Activated T-cell treated with anti-CD3 and anti-CD28 coated beads, Interleukin-2, amount 50 U/mL, for 24 hours (primary cell): Measurements from ENCODE around the gene RAB23.
"Not testable (repeated sequence)": the region's sequence is repeated elsewhere in the genome, so short reads cannot be mapped to it uniquely, and the experiment has no call there.

ENCODE experiments used
- DNase-seq: peaks from one replicate; pipeline ENCODE4 v3.0.0-alpha.2; 2020
- H3K27ac Mint-ChIP-seq: 2 replicates; pipeline ENCODE4 v1.8.0; 2020; ENCODE audit warnings: mild to moderate bottlenecking, mixed read lengths
- H3K27me3 Mint-ChIP-seq: 2 replicates; pipeline ENCODE4 v1.8.0; 2020; ENCODE audit warnings: mixed read lengths
- H3K36me3 Mint-ChIP-seq: 2 replicates; pipeline ENCODE4 v1.8.0; 2020; ENCODE audit warnings: low read depth, mixed read lengths
- H3K4me1 Mint-ChIP-seq: 2 replicates; pipeline ENCODE4 v1.8.0; 2020; ENCODE audit warnings: low read depth, mixed read lengths
- H3K4me3 Mint-ChIP-seq: 2 replicates; pipeline ENCODE4 v1.8.0; 2020; ENCODE audit warnings: mild to moderate bottlenecking, moderate library complexity, mixed read lengths
- H3K9me3 Mint-ChIP-seq: 2 replicates; pipeline ENCODE4 v1.8.0; 2020; ENCODE audit warnings: mixed read lengths

The RAB23 gene

DNA sequence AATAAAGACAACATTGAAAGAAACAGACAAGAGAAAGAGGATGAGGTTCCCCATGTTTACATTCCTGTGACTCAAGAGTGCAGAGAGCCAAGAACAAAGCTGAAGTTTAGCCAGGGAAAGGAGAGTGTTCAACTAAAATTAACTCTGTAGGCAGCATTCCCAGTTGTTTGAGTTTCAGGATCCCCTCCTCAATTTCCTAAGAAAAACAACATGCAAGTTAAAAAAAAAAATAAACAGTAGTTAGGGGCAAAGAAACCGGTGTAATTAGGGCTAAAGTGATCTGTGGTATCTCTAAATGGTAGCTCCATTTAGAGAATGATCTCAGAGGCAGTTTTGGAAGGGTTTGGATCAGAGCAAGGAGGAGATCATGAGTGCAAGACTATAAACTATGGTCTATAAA, 30.9 kb upstream of the RAB23 start:
- DNase-seq, result no peak
- Mint-ChIP-seq H3K36me3 (no peaks in the 10 kb centered on the region), H3K4me1 (no peaks in the 10 kb centered on the region), H3K27me3 (no peaks in the 10 kb centered on the region), H3K4me3 (no peak overlapping the region), H3K9me3 (no peaks in the 10 kb centered on the region), H3K27ac (no peak overlapping the region)

DNA sequence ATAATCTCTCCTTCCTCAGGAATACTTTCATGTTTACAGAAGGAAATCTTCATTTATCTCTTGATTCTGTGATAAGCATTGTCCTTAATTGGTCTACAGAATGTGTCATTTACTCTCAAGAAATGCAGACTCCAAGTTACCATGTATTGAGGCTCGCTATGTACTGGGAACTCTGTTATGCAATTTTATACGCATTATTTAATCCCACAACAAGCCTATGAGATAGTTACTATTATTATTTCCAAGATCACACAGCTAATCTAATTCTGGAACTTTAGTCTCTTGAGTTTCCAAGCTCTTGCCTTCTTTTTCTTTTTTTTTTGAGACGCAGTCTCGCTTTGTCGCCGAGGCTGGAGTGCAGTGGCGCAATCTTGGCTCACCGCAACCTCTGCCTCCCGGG, 30.0 kb upstream of the RAB23 start:
- H3K27ac Mint-ChIP-seq, result no peak overlapping the region
- no peaks in the 10 kb centered on the region for H3K9me3 Mint-ChIP-seq
- H3K4me1 Mint-ChIP-seq, result no peaks in the 10 kb centered on the region
- H3K4me3 Mint-ChIP-seq, result no peak overlapping the region
- H3K36me3 Mint-ChIP-seq, result no peaks in the 10 kb centered on the region
- no peaks in the 10 kb centered on the region for H3K27me3 Mint-ChIP-seq
- DNase-seq, result no peak

DNA sequence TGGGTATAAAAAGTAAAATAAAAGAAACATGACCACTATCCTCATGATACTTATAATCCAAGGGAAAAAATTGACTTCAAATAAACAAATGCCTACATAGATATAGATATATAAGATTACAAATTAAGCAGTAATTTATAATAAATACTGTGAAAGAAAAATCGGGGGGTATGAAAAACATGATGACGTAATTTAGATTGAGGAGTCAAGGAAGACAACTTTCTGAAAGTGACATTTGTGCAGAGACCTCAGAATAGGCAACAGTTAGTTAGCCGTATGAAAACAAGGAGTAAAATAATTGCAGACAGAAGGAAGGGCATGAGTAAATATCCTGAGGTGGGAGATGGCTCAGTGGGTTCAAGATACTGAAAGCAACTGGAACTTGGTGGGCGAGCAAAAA, 28.2 kb upstream of the RAB23 start:
- H3K4me1 Mint-ChIP-seq, result no peaks in the 10 kb centered on the region
- H3K27ac Mint-ChIP-seq, result no peak overlapping the region
- H3K27me3 Mint-ChIP-seq, result no peaks in the 10 kb centered on the region
- H3K4me3 Mint-ChIP-seq, result no peak overlapping the region
- no peaks in the 10 kb centered on the region for H3K36me3 Mint-ChIP-seq
- no peak for DNase-seq
- H3K9me3 Mint-ChIP-seq, result no peaks in the 10 kb centered on the region

DNA sequence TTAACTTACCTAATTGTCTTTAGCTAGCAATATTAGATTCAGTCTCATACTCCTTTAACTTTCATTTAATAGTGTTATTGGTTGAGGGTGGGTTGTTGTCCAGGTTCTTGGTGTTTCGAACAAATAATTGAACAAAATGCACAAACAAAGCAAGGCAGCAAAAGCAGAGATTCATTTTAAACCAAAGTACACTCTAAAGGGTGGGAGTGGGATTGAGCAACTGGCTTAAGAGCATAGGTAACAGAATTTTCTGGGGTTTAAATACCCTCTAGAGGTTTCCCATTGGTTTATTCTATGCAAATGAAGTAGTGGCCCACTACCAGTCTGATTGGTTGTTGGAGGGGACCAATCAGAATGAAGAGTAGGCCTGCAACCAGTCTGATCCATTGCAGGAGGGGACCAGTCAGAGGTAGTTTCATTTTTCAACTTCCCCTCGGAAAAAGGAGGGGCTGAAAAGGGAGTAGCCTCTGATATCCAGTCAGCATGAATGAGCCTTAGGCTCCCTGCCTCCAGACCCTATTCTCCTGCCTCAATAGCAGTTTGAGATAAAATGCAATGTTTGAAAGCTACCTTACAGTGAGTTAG, 26.3 kb upstream of the RAB23 start:
- no peaks in the 10 kb centered on the region for H3K36me3 Mint-ChIP-seq
- no peak overlapping the region for H3K4me3 Mint-ChIP-seq
- H3K27ac Mint-ChIP-seq, result no peak overlapping the region
- no peaks in the 10 kb centered on the region for H3K27me3 Mint-ChIP-seq
- no peaks in the 10 kb centered on the region for H3K4me1 Mint-ChIP-seq
- no peak for DNase-seq
- no peaks in the 10 kb centered on the region for H3K9me3 Mint-ChIP-seq

DNA sequence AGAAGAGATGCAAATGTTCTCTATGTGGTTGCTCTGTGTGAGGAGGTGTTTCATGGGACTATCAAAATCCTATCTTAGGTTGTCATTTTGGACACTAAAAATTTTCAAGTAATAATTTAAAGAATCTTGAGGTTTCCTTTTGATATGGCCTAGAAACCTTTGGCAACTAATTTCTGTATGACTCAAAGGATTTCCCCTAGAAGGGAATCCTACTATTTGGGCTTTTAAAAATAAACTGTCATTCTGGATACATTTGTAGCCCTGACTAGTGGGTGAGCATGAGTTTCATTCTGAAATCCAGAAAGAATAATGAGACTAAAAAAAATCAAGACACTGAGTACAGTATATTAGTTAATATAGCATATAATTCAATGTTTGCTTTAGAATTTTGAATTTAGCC, 25.5 kb upstream of the RAB23 start:
- Mint-ChIP-seq H3K36me3 (no peaks in the 10 kb centered on the region), H3K4me1 (no peaks in the 10 kb centered on the region), H3K4me3 (no peak overlapping the region), H3K27me3 (peaks cover 2% of the 10 kb centered on the region), H3K9me3 (no peaks in the 10 kb centered on the region), H3K27ac (no peak overlapping the region)
- no peak for DNase-seq

DNA sequence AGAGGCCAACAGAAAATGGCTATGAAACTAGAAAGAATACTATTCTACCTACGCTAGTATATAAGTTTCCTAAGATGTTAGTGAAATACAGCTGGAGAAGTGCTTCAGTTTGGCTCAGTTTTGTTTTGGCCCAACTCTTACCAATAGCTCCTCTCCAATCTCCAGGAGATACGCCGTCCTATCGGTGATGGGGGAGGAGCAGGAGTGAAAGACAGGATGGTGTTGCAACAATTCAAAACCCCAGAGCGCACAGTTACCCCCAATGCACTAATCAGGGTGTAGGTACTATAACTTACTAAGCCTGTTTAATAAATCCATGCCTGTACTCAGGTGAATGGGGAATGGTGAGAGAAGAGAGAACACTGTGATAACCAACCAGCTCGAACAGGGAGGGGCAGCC, 24.2 kb upstream of the RAB23 start:
- H3K27ac Mint-ChIP-seq, result no peak overlapping the region
- H3K4me1 Mint-ChIP-seq, result no peaks in the 10 kb centered on the region
- H3K36me3 Mint-ChIP-seq, result no peaks in the 10 kb centered on the region
- H3K4me3 Mint-ChIP-seq, result no peak overlapping the region
- no peak for DNase-seq
- H3K9me3 Mint-ChIP-seq, result no peaks in the 10 kb centered on the region
- peaks cover 2% of the 10 kb centered on the region for H3K27me3 Mint-ChIP-seq

DNA sequence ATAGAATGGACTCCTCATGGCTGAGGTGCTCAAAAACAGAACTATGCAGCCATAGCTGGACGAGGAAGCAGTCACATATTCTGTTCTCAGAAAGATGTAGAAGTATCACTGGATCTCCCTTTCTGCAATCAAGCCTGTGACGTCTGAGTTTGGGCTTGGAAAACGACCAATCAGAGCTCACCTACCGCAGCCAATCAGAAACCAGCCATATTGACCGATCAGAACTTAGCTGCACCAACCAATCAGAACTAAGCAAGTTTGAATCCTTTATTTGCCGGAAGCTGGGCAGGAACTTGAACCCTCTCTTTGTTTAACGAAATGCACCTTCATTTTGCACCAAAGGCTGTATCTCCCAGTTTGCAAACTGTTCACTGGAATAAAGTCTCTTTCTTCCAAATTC, 21.8 kb upstream of the RAB23 start:
- Mint-ChIP-seq H3K4me1 (no peaks in the 10 kb centered on the region), H3K27ac (no peak overlapping the region), H3K27me3 (peaks cover 13% of the 10 kb centered on the region), H3K36me3 (no peaks in the 10 kb centered on the region), H3K4me3 (no peak overlapping the region), H3K9me3 (no peaks in the 10 kb centered on the region)
- DNase-seq, result no peak

DNA sequence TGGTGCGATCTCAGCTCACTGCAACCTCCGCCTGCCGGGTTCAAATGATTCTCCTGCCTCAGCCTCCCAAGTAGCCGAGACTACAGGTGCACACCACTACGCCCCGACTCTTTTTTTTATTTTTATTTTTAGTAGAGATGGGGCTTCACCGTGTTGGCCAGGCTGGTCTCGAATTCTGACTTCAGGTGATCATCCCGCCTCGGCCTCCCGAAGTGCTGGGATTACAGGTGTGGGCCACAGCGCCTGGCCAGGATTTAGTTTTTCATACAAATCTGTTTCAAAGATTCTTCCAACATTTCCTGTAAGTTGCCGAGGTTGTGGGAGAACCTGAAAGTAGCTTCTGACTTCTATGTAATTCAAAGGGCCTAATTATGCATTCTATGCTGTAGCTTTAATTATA, 21.4 kb upstream of the RAB23 start:
- H3K4me1 Mint-ChIP-seq, H3K4me3 Mint-ChIP-seq, H3K27ac Mint-ChIP-seq, H3K9me3 Mint-ChIP-seq, H3K36me3 Mint-ChIP-seq, DNase-seq: not testable (repeated sequence)
- H3K27me3 Mint-ChIP-seq, result peaks cover 14% of the 10 kb centered on the region

DNA sequence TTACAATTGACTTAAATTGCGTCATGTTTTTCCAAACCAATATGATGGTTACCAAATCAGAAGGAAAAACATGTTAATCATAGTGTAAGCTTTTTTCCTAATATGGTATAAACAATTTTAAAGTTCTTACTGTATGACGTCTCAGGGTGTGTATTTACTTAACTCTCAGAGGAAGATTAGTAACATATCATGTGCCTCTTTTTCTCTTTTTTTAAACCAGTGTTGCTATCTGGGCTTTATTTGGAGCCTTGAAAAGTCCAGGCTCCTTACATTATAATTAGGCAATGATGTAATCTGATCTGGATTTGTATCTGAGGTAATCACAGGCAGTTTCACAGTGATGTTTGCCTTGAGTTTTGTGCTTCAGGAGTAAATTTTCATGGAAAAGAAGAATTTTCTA, 20.4 kb upstream of the RAB23 start:
- DNase-seq, result no peak
- no peak overlapping the region for H3K4me3 Mint-ChIP-seq
- no peak overlapping the region for H3K27ac Mint-ChIP-seq
- H3K9me3 Mint-ChIP-seq, result no peaks in the 10 kb centered on the region
- H3K36me3 Mint-ChIP-seq, result no peaks in the 10 kb centered on the region
- no peaks in the 10 kb centered on the region for H3K4me1 Mint-ChIP-seq
- H3K27me3 Mint-ChIP-seq, result peaks cover 21% of the 10 kb centered on the region

DNA sequence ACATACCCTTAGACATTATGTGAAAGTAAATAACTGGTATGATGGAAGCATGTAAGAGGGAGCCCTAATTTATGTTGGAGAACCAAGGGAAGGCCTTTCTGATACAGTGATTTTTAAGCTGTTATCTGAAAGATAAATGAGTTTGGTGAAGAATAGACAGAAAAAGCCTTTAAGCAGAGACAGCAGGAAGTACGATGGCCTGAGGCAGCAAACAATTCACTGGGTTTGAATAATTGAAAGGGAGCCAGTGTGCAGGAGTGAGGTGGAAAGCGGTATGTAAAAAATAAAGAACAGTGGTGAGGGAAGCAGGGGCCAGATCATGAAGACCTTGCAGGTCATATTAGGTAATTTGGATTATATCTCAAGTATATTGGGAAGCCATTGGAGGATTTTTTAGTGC, 4.1 kb upstream of the RAB23 start:
- Mint-ChIP-seq H3K27ac (no peak overlapping the region), H3K27me3 (peaks cover 22% of the 10 kb centered on the region), H3K4me3 (no peak overlapping the region), H3K36me3 (peaks cover 7% of the 10 kb centered on the region), H3K9me3 (no peaks in the 10 kb centered on the region), H3K4me1 (peaks cover 9% of the 10 kb centered on the region)
- no peak for DNase-seq

DNA sequence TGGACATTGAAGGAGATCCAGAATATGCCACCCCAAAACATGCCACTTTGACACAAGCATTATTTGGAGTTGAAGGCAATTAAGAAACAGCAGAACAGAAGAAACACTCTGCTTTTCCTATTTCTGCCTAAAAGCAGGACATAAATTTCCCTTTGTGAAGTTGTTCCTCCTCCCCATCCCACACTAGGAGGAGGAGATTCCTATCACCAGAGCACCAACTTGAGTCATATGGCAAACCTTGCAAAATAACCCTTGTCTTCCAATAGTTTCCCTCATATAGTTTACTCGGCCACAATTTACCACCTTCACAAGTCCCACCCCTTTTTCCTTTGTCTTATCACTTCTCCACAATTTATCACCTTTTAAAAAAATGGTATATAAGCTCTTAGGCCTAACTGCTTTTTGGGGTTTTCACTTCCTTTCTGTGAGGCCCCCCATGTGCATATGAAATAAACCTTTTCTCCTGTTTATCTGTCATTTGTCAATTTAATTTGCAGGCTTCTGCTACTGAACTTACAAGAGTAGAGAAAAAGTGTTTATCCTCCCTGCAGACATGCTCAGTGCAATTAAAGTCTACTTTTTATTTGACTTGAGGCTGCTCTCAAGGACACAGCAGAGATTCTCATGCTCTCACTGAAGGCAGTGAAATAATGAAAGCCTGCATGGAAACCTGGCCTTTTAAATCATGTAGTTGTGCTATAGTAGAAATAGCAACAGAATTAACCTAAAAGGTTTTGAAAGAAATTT, 2.8 kb upstream of the RAB23 start:
- Mint-ChIP-seq H3K4me3 (no peak overlapping the region), H3K9me3 (no peaks in the 10 kb centered on the region), H3K27ac (no peak overlapping the region), H3K36me3 (peaks cover 8% of the 10 kb centered on the region), H3K27me3 (peaks cover 26% of the 10 kb centered on the region), H3K4me1 (peaks cover 18% of the 10 kb centered on the region)
- no peak for DNase-seq

DNA sequence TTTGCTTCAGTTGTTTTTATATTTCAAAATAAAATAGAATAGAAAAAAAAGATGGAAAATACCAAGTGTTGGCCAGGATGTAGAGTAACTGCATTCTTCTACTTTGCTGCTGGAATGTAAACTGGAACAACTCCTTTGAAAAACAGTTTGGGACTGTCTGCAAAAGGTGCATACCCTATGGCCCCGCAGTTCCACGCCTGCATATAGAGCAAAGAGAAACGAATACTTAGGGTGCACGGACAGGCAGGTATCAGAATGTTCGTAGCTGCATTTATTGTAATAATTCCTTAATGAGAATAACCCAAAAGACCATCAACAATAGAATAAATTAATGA, 603 bp upstream of the RAB23 start:
- no peak for DNase-seq
- H3K4me1 Mint-ChIP-seq, result peaks cover 22% of the 10 kb centered on the region
- no peak overlapping the region for H3K27ac Mint-ChIP-seq
- no peaks in the 10 kb centered on the region for H3K9me3 Mint-ChIP-seq
- H3K27me3 Mint-ChIP-seq, result peaks cover 26% of the 10 kb centered on the region
- peak overlapping the region; percentile 95 for H3K4me3 Mint-ChIP-seq
- H3K36me3 Mint-ChIP-seq, result peaks cover 8% of the 10 kb centered on the region

DNA sequence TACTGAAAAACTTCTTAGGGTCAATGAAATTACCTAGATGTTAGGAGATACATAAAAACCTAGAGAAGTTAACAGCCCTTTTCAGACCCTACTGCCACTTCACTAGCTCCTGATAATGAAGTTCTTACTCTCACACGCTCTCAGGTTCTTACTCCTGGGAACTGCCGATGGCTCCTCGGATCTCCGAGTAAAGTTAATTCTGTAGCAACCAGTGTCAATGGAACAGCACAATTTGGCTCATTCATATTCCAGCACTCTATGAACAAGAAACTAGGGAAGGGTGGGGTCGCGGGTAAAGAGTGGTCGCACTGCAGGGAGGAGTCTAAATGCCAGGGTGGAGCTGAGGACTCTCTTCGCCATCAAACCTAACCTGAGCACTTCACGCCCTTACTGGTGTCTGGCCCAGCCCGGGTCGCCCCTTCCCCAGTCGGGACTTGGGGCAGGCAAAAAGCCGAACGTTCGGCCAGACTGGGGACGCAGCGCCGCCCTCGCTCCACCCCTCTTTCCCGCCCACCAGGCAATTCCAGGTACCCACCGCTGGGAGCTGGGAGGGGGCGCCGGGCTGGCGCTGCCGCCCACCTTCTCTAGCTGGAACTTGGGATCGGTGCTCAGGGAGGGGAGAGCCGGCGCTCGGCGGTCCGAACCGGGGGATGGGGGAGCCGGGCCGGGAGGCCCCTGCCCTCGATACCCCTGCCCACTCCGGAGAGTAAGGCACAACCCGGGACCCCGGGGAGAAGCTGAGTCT, 744 bp downstream of the RAB23 start:
- no peak for DNase-seq
- Mint-ChIP-seq H3K4me1 (peaks cover 26% of the 10 kb centered on the region), H3K4me3 (peak overlapping the region; percentile 84), H3K27ac (peak overlapping the region; percentile 75), H3K9me3 (no peaks in the 10 kb centered on the region), H3K36me3 (peaks cover 8% of the 10 kb centered on the region), H3K27me3 (peaks cover 26% of the 10 kb centered on the region)

DNA sequence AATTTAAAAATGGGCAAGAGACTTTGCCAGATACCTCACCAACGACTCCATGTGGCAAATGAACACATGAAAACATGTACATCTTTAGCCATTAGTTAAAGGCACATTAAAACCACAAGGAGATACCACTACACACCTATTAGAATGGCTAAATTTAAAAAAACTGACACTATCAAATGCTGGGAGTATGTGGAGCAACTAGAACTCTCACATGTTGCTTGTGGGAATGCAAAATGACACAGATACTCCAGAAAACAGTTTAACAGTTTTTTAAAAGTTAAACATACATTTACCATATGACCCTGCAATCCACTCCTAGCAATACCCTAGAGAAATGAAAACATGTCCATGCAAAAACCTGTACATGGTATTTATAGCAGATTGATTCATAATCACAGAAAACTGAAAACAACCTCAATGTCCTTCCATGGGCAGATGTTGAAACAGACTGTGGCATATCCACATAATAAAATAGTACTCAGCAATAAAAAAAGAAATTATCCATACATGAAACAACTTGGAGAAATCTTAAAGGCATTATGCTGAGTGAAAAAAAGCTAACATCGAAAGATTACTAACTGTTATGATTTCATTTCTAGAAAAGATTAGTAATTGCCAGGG, 1.9 kb downstream of the RAB23 start:
- Mint-ChIP-seq H3K27me3 (peaks cover 26% of the 10 kb centered on the region), H3K9me3 (no peaks in the 10 kb centered on the region), H3K36me3 (peaks cover 8% of the 10 kb centered on the region), H3K4me1 (peaks cover 28% of the 10 kb centered on the region), H3K27ac (no peak overlapping the region), H3K4me3 (peak overlapping the region; percentile 52)
- DNase-seq, result no peak

DNA sequence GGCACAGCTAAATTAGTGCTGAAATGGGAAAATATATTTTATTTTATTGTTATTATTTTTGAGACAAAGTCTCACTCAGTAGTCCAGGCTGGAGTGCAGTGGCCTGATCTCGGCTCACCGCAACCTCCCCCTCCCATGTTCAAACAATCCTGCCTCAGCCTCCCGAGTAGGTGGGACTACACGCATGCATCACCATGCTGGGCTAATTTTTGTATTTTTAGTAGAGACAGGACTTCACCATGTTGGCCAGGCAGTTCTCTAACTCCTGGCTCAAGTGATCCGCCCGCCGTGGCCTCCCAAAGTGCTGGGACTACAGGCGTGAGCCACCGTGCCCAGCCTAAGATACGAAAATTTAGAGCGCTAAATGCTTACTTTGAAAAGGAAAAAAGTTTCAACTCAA, 4.8 kb downstream of the RAB23 start:
- Mint-ChIP-seq H3K27me3 (peaks cover 12% of the 10 kb centered on the region), H3K36me3 (peaks cover 7% of the 10 kb centered on the region), H3K4me3 (no peak overlapping the region), H3K4me1 (peaks cover 39% of the 10 kb centered on the region), H3K27ac (no peak overlapping the region), H3K9me3 (no peaks in the 10 kb centered on the region)
- DNase-seq, result no peak
